CD14-positive monocyte (primary cell): ENCODE data around the gene NAT10. TPM values are rescaled to one million over a fixed set of nuclear protein-coding genes. Genes with fewer than 3 reads are reported as not detected.

Experiments
- DNase-seq, 3 donors: peaks; one replicate each; pipeline ENCODE4 v3.0.0-alpha.2; 2011 to 2022
- H2AFZ ChIP-seq: 2 replicates; pipeline ENCODE4 v1.6.0; 2012; ENCODE audit warnings: mild to moderate bottlenecking, low read depth, low read length, inconsistent platforms; ENCODE audit not compliant: insufficient read depth, poor library complexity, severe bottlenecking
- H3K27ac ChIP-seq, 2 donors: 1 replicate in 1 of 2; 2 replicates in 1 of 2; pipeline ENCODE4 v1.5.1; 2012 to 2013; ENCODE audit warnings: low read length in 2 of 2, control low read depth in 1 of 2, inconsistent platforms in 1 of 2, low read depth in 1 of 2, mild to moderate bottlenecking in 1 of 2
- H3K27me3 ChIP-seq, 2 donors: one replicate each; pipeline versions ENCODE4 v1.6.0 to v1.6.1; 2011 to 2013; ENCODE audit warnings: low read length in 2 of 2; ENCODE audit not compliant: control insufficient read depth in 2 of 2, insufficient read depth in 2 of 2
- H3K36me3 ChIP-seq, 2 donors: replicated peaks in 1 of 2; 1 replicate in 1 of 2; 2 replicates in 1 of 2; pipeline versions ENCODE4 v1.5.1 to v1.6.1; 2012 to 2013; ENCODE audit warnings: low read length in 2 of 2, control low read depth in 1 of 2, inconsistent platforms in 1 of 2, mild to moderate bottlenecking in 1 of 2; ENCODE audit not compliant: insufficient read depth in 2 of 2, control insufficient read depth in 1 of 2
- H3K4me1 ChIP-seq, 2 donors: 1 replicate in 1 of 2; 2 replicates in 1 of 2; pipeline versions ENCODE4 v1.5.1 to v1.6.1; 2012 to 2013; ENCODE audit warnings: low read length in 2 of 2, control low read depth in 1 of 2, inconsistent platforms in 1 of 2, mild to moderate bottlenecking in 1 of 2, moderate library complexity in 1 of 2; ENCODE audit not compliant: insufficient read depth in 2 of 2, control insufficient read depth in 1 of 2
- H3K4me2 ChIP-seq: replicated peaks from 2 replicates; pipeline ENCODE3; 2012; ENCODE audit warnings: low read length, moderate library complexity, mild to moderate bottlenecking; ENCODE audit not compliant: poor library complexity, severe bottlenecking; ENCODE audit errors: extremely low read depth
- H3K4me3 ChIP-seq, 3 experiments: fragments of 200-600 bp in 1 of 3; sonication (generic) in 1 of 3; replicated peaks in 1 of 3; 1 replicate in 2 of 3; 2 replicates in 1 of 3; pipeline ENCODE4 v1.5.1; 2011 to 2013; ENCODE audit warnings: low read length in 3 of 3, mild to moderate bottlenecking in 3 of 3, control low read depth in 2 of 3, low read depth in 2 of 3, inconsistent platforms in 1 of 3, moderate library complexity in 1 of 3
- H3K79me2 ChIP-seq: 2 replicates; pipeline ENCODE4 v1.6.0; 2012; ENCODE audit warnings: mild to moderate bottlenecking, control low read depth, inconsistent platforms, low read length, moderate library complexity; ENCODE audit not compliant: insufficient read depth
- H3K9ac ChIP-seq: 2 replicates; pipeline ENCODE4 v1.6.0; 2017; ENCODE audit warnings: low read length, mild to moderate bottlenecking; ENCODE audit not compliant: insufficient read depth, poor library complexity, severe bottlenecking
- H3K9me3 ChIP-seq, 2 donors: replicated peaks in 1 of 2; 1 replicate in 1 of 2; 2 replicates in 1 of 2; pipeline versions ENCODE4 v1.5.1 to v1.6.1; 2012 to 2013; ENCODE audit warnings: low read length in 2 of 2, control low read depth in 1 of 2; ENCODE audit not compliant: control insufficient read depth in 1 of 2, insufficient read depth in 1 of 2
- H4K20me1 ChIP-seq: 2 replicates; pipeline ENCODE4 v1.6.0; 2012; ENCODE audit warnings: mild to moderate bottlenecking, low read length, control low read depth, moderate library complexity; ENCODE audit not compliant: insufficient read depth
- H3K27ac Mint-ChIP-seq, 7 donors: one replicate each; pipeline ENCODE4 v1.8.0; 2020; ENCODE audit warnings: mild to moderate bottlenecking in 7 of 7, mixed read lengths in 7 of 7, moderate library complexity in 6 of 7, inconsistent platforms in 2 of 7
- H3K27me3 Mint-ChIP-seq, 3 donors: one replicate each; pipeline ENCODE4 v1.8.0; 2021 to 2022; ENCODE audit warnings: low read depth in 3 of 3, mild to moderate bottlenecking in 3 of 3, mixed read lengths in 3 of 3, moderate library complexity in 3 of 3, inconsistent platforms in 1 of 3
- H3K36me3 Mint-ChIP-seq, 2 donors: one replicate each; pipeline ENCODE4 v1.8.0; 2020; ENCODE audit warnings: mixed read lengths in 2 of 2, inconsistent platforms in 1 of 2, mild to moderate bottlenecking in 1 of 2
- H3K4me1 Mint-ChIP-seq: one replicate; pipeline ENCODE4 v1.8.0; 2020; ENCODE audit warnings: mild to moderate bottlenecking, mixed read lengths
- H3K4me3 Mint-ChIP-seq, 2 donors: one replicate each; pipeline ENCODE4 v1.8.0; 2020; ENCODE audit warnings: mild to moderate bottlenecking in 2 of 2, mixed read lengths in 2 of 2, moderate library complexity in 1 of 2
- H3K9me3 Mint-ChIP-seq, 7 donors: one replicate each; pipeline ENCODE4 v1.8.0; 2020 to 2022; ENCODE audit warnings: mixed read lengths in 7 of 7, mild to moderate bottlenecking in 6 of 7, moderate library complexity in 6 of 7, inconsistent platforms in 2 of 7
- WGBS: methylation state at CpG from one replicate; pipeline ENCODE4 v1.1.5; 2013; ENCODE audit warnings: missing lambda C conversion rate; ENCODE audit not compliant: insufficient coverage; 5-methylcytosine and 5-hydroxymethylcytosine counted together
- intact Hi-C, 2 donors: fragments of 100-400 bp; cut with micrococcal nuclease; formaldehyde crosslinking; loops; one replicate each; pipeline versions ENCODE4 v1.15.0 to v1.15.1; 2023
- polyA plus RNA-seq, 3 donors: library from polyadenylated mRNA; depleted of rRNA in 1 of 3; unstranded in 2 of 3; stranded (reverse) in 1 of 3; fragments of 300-500 nt in 2 of 3; fragments of >200 nt in 1 of 3; fragmentation: Illumina TruSeq in 2 of 3; gene quantifications; 1 replicate in 2 of 3; 2 replicates in 1 of 3; pipeline ENCODE4 v1.2.3, GENCODE V29; 2012 to 2021
- TF ChIP-seq, protein P1 (sequence below): fragments of 200-600 bp; IDR thresholded peaks from one replicate; pipeline ENCODE4 v1.8.0; 2022; ENCODE audit warnings: antibody characterized with exemption, mild to moderate bottlenecking

Gene NAT10
- polyA plus RNA-seq, 3 donors: 10.1 to 13.3 (median 13.1) TPM

GRCh38 chr11:34162856-34163255 lies 57.4 kb downstream of the NAT10 start:
- no peak overlapping the region for H2AFZ ChIP-seq
- peaks cover 4 to 5% of the 10 kb centered on the region in 2 donors for H3K36me3 ChIP-seq
- no peak overlapping the region for H3K27ac ChIP-seq
- H3K27me3 Mint-ChIP-seq: no peaks in the 10 kb centered on the region
- H3K9me3 ChIP-seq: no peaks in the 10 kb centered on the region
- DNase-seq: no peak
- intact Hi-C loops: no loop called here
- H3K79me2 ChIP-seq: no peaks in the 10 kb centered on the region
- WGBS: 98% methylated on average over 4 of the region's 7 CpGs
- H3K9me3 Mint-ChIP-seq: peaks cover 0 to 2% (median 0%) of the 10 kb centered on the region in 7 donors
- H3K27ac Mint-ChIP-seq: no peak overlapping the region
- no peak overlapping the region for H3K4me3 Mint-ChIP-seq
- H3K4me1 Mint-ChIP-seq: peaks cover 4% of the 10 kb centered on the region
- no peak overlapping the region for H3K4me3 ChIP-seq
- H3K9ac ChIP-seq: no peak overlapping the region
- no peaks in the 10 kb centered on the region for H3K27me3 ChIP-seq
- no peaks in the 10 kb centered on the region for H4K20me1 ChIP-seq
- H3K36me3 Mint-ChIP-seq: peaks cover 9 to 17% of the 10 kb centered on the region in 2 donors
- H3K4me2 ChIP-seq: no peak overlapping the region
- TF ChIP-seq, protein P1, sequence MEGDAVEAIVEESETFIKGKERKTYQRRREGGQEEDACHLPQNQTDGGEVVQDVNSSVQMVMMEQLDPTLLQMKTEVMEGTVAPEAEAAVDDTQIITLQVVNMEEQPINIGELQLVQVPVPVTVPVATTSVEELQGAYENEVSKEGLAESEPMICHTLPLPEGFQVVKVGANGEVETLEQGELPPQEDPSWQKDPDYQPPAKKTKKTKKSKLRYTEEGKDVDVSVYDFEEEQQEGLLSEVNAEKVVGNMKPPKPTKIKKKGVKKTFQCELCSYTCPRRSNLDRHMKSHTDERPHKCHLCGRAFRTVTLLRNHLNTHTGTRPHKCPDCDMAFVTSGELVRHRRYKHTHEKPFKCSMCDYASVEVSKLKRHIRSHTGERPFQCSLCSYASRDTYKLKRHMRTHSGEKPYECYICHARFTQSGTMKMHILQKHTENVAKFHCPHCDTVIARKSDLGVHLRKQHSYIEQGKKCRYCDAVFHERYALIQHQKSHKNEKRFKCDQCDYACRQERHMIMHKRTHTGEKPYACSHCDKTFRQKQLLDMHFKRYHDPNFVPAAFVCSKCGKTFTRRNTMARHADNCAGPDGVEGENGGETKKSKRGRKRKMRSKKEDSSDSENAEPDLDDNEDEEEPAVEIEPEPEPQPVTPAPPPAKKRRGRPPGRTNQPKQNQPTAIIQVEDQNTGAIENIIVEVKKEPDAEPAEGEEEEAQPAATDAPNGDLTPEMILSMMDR: no peak
- H3K4me1 ChIP-seq: no peaks in the 10 kb centered on the region

GRCh38 chr11:34165121-34165520 lies 59.7 kb downstream of the NAT10 start:
- DNase-seq: no peak
- Histone ChIP-seq H3K4me3 (no peak overlapping the region), H4K20me1 (no peaks in the 10 kb centered on the region), H3K9me3 (no peaks in the 10 kb centered on the region), H3K4me1 (no peaks in the 10 kb centered on the region), H3K36me3 (peaks cover under 1 to 1% of the 10 kb centered on the region in 2 donors), H3K79me2 (no peaks in the 10 kb centered on the region), H2AFZ (no peak overlapping the region), H3K27ac (no peak overlapping the region), H3K4me2 (no peak overlapping the region), H3K9ac (no peak overlapping the region), H3K27me3 (no peaks in the 10 kb centered on the region)
- Mint-ChIP-seq H3K4me3 (no peak overlapping the region), H3K4me1 (no peaks in the 10 kb centered on the region), H3K27ac (no peak overlapping the region), H3K27me3 (peaks cover 0 to 4% (median 0%) of the 10 kb centered on the region in 3 donors), H3K9me3 (peaks cover 0 to 2% (median 0%) of the 10 kb centered on the region in 7 donors), H3K36me3 (peaks cover 2 to 9% of the 10 kb centered on the region in 2 donors)
- WGBS: 93% methylated on average over 13 of the region's 13 CpGs
- TF ChIP-seq, protein P1: no peak
- intact Hi-C loops: no loop called here
